ENCODE results near the gene TSTD2.
A peak's percentile ranks its signal among the peaks of the same experiment; 100 is the strongest.

The TSTD2 gene

GRCh38 chr9:97573482-97574073 lies 59.6 kb downstream of the TSTD2 start:
- H3K27ac ChIP-seq: no peak overlapping the region
- peak; percentile 64 for DNase-seq (ENCODE audit: low spot score)
- TF ChIP-seq CTCF (IDR thresholded peaks at IDR 0.05): no peak
- no peak overlapping the region for H3K4me3 ChIP-seq

GRCh38 chr9:97572892-97573365 lies 60.2 kb downstream of the TSTD2 start:
- no peak overlapping the region for H3K4me3 ChIP-seq
- H3K27ac ChIP-seq: no peak overlapping the region
- DNase-seq (ENCODE audit: low spot score): peak; percentile 64

GRCh38 chr9:97572196-97572891 lies 60.8 kb downstream of the TSTD2 start:
- Histone ChIP-seq H3K27ac (no peak overlapping the region), H3K4me3 (no peak overlapping the region)
- no peak for TF ChIP-seq CTCF (IDR thresholded peaks at IDR 0.05)
- peak; percentile 65 for DNase-seq (ENCODE audit: low spot score)

More at GRCh38 chr9:97572892-97573365, 60.2 kb downstream of the TSTD2 start:
- TF ChIP-seq CTCF (IDR thresholded peaks at IDR 0.05): no peak

- H3K4me3 ChIP-seq: no peak overlapping the region
- no peak for DNase-seq (ENCODE audit: low spot score)
- no peak for TF ChIP-seq CTCF (IDR thresholded peaks at IDR 0.05)
- H3K27ac ChIP-seq: no peak overlapping the region
These were observed 61.5 kb downstream of the TSTD2 start for GRCh38 chr9:97571664-97572063.

- TF ChIP-seq CTCF (IDR thresholded peaks at IDR 0.05): no peak
- Histone ChIP-seq H3K4me3 (no peak overlapping the region), H3K27ac (no peak overlapping the region)
- peak; percentile 69 for DNase-seq (ENCODE audit: low spot score)
These were observed 62.3 kb downstream of the TSTD2 start for GRCh38 chr9:97570899-97571298.

- no peak overlapping the region for H3K27ac ChIP-seq
- H3K4me3 ChIP-seq: no peak overlapping the region
- DNase-seq (ENCODE audit: low spot score): peak; percentile 29
- TF ChIP-seq CTCF (IDR thresholded peaks at IDR 0.05): no peak
These were observed 64.5 kb downstream of the TSTD2 start for GRCh38 chr9:97568461-97569275.
